Parathyroid adenoma (tissue), 2 donors: Measurements from ENCODE around the gene ILF3.

ENCODE experiments used
- H2AFZ ChIP-seq: fragments of 300-600 bp; sonication (generic); one replicate; pipeline ENCODE4 v1.7.0; 2017; ENCODE audit warnings: antibody characterized with exemption, mild to moderate bottlenecking
- H3K27ac ChIP-seq: fragments of 300-600 bp; sonication (generic); one replicate; pipeline ENCODE4 v1.7.0; 2017
- H3K27me3 ChIP-seq: fragments of 300-600 bp; sonication (generic); one replicate; pipeline ENCODE4 v1.7.0; 2017; ENCODE audit warnings: low read length; ENCODE audit not compliant: control insufficient read depth, insufficient read depth
- H3K36me3 ChIP-seq: fragments of 300-600 bp; sonication (generic); one replicate; pipeline ENCODE4 v1.7.0; 2017; ENCODE audit warnings: low read length; ENCODE audit not compliant: control insufficient read depth, insufficient read depth
- H3K4me1 ChIP-seq: fragments of 300-600 bp; sonication (generic); one replicate; pipeline ENCODE4 v1.7.0; 2017; ENCODE audit warnings: control low read depth
- H3K4me2 ChIP-seq: fragments of 300-600 bp; sonication (generic); one replicate; pipeline ENCODE4 v1.7.0; 2017; ENCODE audit warnings: low read length
- H3K4me3 ChIP-seq: fragments of 300-600 bp; sonication (generic); one replicate; pipeline ENCODE4 v1.7.0; 2017; ENCODE audit warnings: low read depth, low read length
- H3K79me2 ChIP-seq: fragments of 300-600 bp; sonication (generic); one replicate; pipeline ENCODE4 v1.7.0; 2017; ENCODE audit warnings: control low read depth
- H3K9ac ChIP-seq: fragments of 300-600 bp; sonication (generic); one replicate; pipeline ENCODE4 v1.7.0; 2017; ENCODE audit warnings: mild to moderate bottlenecking
- H3K9me3 ChIP-seq: fragments of 300-600 bp; sonication (generic); one replicate; pipeline ENCODE4 v1.7.0; 2017; ENCODE audit warnings: low read length; ENCODE audit not compliant: control insufficient read depth
- CTCF ChIP-seq: fragments of 300-600 bp; sonication (generic); IDR thresholded peaks from one replicate; pipeline ENCODE4 v1.7.0; 2017; ENCODE audit warnings: antibody characterized with exemption, mild to moderate bottlenecking
- donor health status: primary hyperparathyroidism.

ILF3 gene

GRCh38 chr19:10653732-10654609 lies at the start of gene ILF3:
TSS of gene ILF3 (plus strand) at chr19:10654346. CDS start at chr19:10670606, 16,260 bp downstream.
- Histone ChIP-seq H3K79me2 (peaks cover 33% of the 10 kb centered on the region), H3K4me3 (peak within 1 kb of the TSS; percentile 83), H3K4me1 (peaks cover 10% of the 10 kb centered on the region), H3K9me3 (no peaks in the 10 kb centered on the region), H3K36me3 (no peaks in the 10 kb centered on the region), H3K4me2 (peak within 1 kb of the TSS; percentile 87), H2AFZ (peak within 1 kb of the TSS; percentile 98), H3K27me3 (no peaks in the 10 kb centered on the region), H3K9ac (peak within 1 kb of the TSS; percentile 100), H3K27ac (peak within 1 kb of the TSS; percentile 100)
- no peak for TF ChIP-seq CTCF

GRCh38 chr19:10604460-10604980 lies 49.6 kb upstream of the ILF3 start:
- no peak for TF ChIP-seq CTCF
- no peaks in the 10 kb centered on the region for H3K36me3 ChIP-seq
- H3K4me2 ChIP-seq, result no peak overlapping the region
- H3K4me3 ChIP-seq, result no peak overlapping the region
- H3K79me2 ChIP-seq, result no peaks in the 10 kb centered on the region
- H3K9me3 ChIP-seq, result no peaks in the 10 kb centered on the region
- H3K4me1 ChIP-seq, result peaks cover 2% of the 10 kb centered on the region
- no peaks in the 10 kb centered on the region for H3K27me3 ChIP-seq
- H3K9ac ChIP-seq, result no peak overlapping the region
- H2AFZ ChIP-seq, result no peak overlapping the region
- H3K27ac ChIP-seq, result peak overlapping the region; percentile 80

GRCh38 chr19:10611907-10612306 lies 42.2 kb upstream of the ILF3 start:
- no peak overlapping the region for H3K4me3 ChIP-seq
- TF ChIP-seq CTCF, result no peak
- H3K79me2 ChIP-seq, result no peaks in the 10 kb centered on the region
- H3K4me2 ChIP-seq, result no peak overlapping the region
- H2AFZ ChIP-seq, result no peak overlapping the region
- no peak overlapping the region for H3K27ac ChIP-seq
- no peaks in the 10 kb centered on the region for H3K27me3 ChIP-seq
- H3K9me3 ChIP-seq, result no peaks in the 10 kb centered on the region
- no peak overlapping the region for H3K9ac ChIP-seq
- no peaks in the 10 kb centered on the region for H3K4me1 ChIP-seq
- no peaks in the 10 kb centered on the region for H3K36me3 ChIP-seq

- H3K4me1 ChIP-seq, result no peaks in the 10 kb centered on the region
- H3K9me3 ChIP-seq, result no peaks in the 10 kb centered on the region
- H3K79me2 ChIP-seq, result no peaks in the 10 kb centered on the region
- no peaks in the 10 kb centered on the region for H3K27me3 ChIP-seq
- H3K36me3 ChIP-seq, result no peaks in the 10 kb centered on the region
- H3K9ac ChIP-seq, result no peak overlapping the region
- no peak overlapping the region for H3K27ac ChIP-seq
- no peak overlapping the region for H3K4me2 ChIP-seq
- TF ChIP-seq CTCF, result no peak
- H2AFZ ChIP-seq, result peak overlapping the region; percentile 10
- no peak overlapping the region for H3K4me3 ChIP-seq
Observed at GRCh38 chr19:10612499-10613119, 41.5 kb upstream of the ILF3 start.
